DND-41 (cell line): ENCODE data around the gene PRSS16.

Experiments used
- ATAC-seq: fragments of 200-7000 bp; cut with Tn5 transposase; 3 replicates; pipeline ENCODE4 v1.9.1; 2021; ENCODE audit warnings: low read depth; ENCODE audit not compliant: insufficient read depth
- DNase-seq: peaks from one replicate; pipeline ENCODE4 v3.0.0-alpha.2; 2020
- H2AFZ ChIP-seq: 2 replicates; pipeline ENCODE4 v1.6.0; 2012; ENCODE audit warnings: low read depth, low read length
- H3K27ac ChIP-seq: 2 replicates; pipeline ENCODE4 v1.5.1; 2012; ENCODE audit warnings: low read length, inconsistent platforms
- H3K27me3 ChIP-seq: fragments of 200-600 bp; sonication (generic); 2 replicates; pipeline ENCODE4 v1.6.0; 2012; ENCODE audit warnings: low read length, mild to moderate bottlenecking, inconsistent platforms; ENCODE audit not compliant: insufficient read depth, poor library complexity
- H3K36me3 ChIP-seq: 2 replicates; pipeline ENCODE4 v1.5.1; 2012; ENCODE audit warnings: low read length, inconsistent platforms; ENCODE audit not compliant: insufficient read depth
- H3K4me1 ChIP-seq: 2 replicates; pipeline ENCODE4 v1.5.1; 2012; ENCODE audit warnings: mild to moderate bottlenecking, low read length; ENCODE audit not compliant: insufficient read depth
- H3K4me2 ChIP-seq: 2 replicates; pipeline ENCODE4 v1.6.0; 2012; ENCODE audit warnings: mild to moderate bottlenecking, moderate library complexity, low read length, inconsistent platforms; ENCODE audit not compliant: insufficient read depth
- H3K4me3 ChIP-seq, 2 experiments: fragments of 200-600 bp in 1 of 2; shearing (Covaris generic) in 1 of 2; 2 replicates each; pipeline ENCODE4 v1.5.1; 2012 to 2016; ENCODE audit warnings: inconsistent platforms in 2 of 2, low read length in 2 of 2, mild to moderate bottlenecking in 2 of 2, low read depth in 1 of 2, moderate library complexity in 1 of 2
- H3K79me2 ChIP-seq: 2 replicates; pipeline ENCODE4 v1.6.0; 2012; ENCODE audit warnings: low read length, inconsistent platforms; ENCODE audit not compliant: insufficient read depth
- H3K9ac ChIP-seq: 2 replicates; pipeline ENCODE4 v1.6.0; 2012; ENCODE audit warnings: low read depth, mild to moderate bottlenecking, inconsistent platforms, low read length, moderate library complexity
- H3K9me3 ChIP-seq: 2 replicates; pipeline ENCODE4 v1.5.1; 2012; ENCODE audit warnings: low read length, moderate library complexity, mild to moderate bottlenecking, inconsistent platforms; ENCODE audit not compliant: insufficient read depth, severe bottlenecking
- H4K20me1 ChIP-seq: 2 replicates; pipeline ENCODE4 v1.6.0; 2012; ENCODE audit warnings: low read length; ENCODE audit not compliant: insufficient read depth
- EZH2 ChIP-seq: IDR thresholded peaks from 3 replicates; pipeline ENCODE4 v1.6.1; 2012; ENCODE audit warnings: borderline replicate concordance, low read depth, mild to moderate bottlenecking, moderate library complexity, low read length, inconsistent platforms; ENCODE audit not compliant: severe bottlenecking
- TF ChIP-seq, protein P1 (sequence below): IDR thresholded peaks from 2 replicates; pipeline ENCODE4 v1.5.1; 2012; ENCODE audit warnings: borderline replicate concordance, low read length, moderate library complexity, mild to moderate bottlenecking; ENCODE audit not compliant: poor library complexity, severe bottlenecking; ENCODE audit errors: extremely low read depth

PRSS16 gene

DNA sequence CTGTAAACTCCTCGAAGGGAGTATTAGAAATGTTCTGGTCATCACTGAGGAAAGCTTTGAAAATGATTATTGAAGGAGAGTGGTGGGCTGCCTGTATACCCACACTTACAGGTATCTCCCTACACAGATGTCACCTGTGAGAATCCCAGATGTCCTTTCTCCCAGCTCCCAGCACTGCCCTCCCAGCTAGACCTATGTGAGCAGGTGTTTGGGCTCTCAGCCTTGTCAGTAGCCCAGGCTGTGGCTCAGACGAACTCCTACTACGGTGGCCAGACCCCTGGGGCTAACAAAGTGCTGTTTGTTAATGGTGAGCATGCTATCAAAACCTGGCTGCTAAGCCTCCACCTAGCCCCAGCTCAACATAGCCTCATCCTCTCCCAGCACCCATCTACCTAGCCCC lies 7.1 kb downstream of the PRSS16 start:
- ATAC-seq (no peak), DNase-seq (no peak)
- Histone ChIP-seq H3K79me2 (no peaks in the 10 kb centered on the region), H3K4me1 (no peaks in the 10 kb centered on the region), H3K9ac (no peak overlapping the region), H3K4me2 (no peak overlapping the region), H3K9me3 (no peaks in the 10 kb centered on the region), H3K36me3 (no peaks in the 10 kb centered on the region), H4K20me1 (no peaks in the 10 kb centered on the region), H3K27ac (no peak overlapping the region), H2AFZ (no peak overlapping the region), H3K4me3 (no peak overlapping the region), H3K27me3 (peaks cover 10% of the 10 kb centered on the region)
- TF ChIP-seq, protein P1, sequence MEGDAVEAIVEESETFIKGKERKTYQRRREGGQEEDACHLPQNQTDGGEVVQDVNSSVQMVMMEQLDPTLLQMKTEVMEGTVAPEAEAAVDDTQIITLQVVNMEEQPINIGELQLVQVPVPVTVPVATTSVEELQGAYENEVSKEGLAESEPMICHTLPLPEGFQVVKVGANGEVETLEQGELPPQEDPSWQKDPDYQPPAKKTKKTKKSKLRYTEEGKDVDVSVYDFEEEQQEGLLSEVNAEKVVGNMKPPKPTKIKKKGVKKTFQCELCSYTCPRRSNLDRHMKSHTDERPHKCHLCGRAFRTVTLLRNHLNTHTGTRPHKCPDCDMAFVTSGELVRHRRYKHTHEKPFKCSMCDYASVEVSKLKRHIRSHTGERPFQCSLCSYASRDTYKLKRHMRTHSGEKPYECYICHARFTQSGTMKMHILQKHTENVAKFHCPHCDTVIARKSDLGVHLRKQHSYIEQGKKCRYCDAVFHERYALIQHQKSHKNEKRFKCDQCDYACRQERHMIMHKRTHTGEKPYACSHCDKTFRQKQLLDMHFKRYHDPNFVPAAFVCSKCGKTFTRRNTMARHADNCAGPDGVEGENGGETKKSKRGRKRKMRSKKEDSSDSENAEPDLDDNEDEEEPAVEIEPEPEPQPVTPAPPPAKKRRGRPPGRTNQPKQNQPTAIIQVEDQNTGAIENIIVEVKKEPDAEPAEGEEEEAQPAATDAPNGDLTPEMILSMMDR = no peak
- no peak for TF ChIP-seq EZH2

DNA sequence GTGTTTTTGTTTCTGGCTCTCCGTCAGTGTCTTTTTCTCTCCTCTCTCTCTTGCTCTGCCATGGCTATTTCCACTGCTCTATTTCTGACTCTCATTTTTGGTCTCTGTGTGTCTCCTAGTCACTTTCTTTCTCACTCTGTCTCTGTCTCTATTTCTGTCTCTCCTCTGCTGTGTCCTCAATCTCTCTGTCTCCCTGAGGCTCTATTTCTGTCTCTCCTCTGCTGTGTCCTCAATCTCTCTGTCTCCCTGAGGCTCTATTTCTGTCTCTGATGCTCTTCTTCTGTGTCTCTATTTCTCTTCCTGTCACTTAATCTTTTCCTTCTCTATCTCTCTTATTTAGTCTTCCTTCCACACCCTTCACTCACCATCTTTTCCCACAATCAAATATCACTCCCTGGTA lies 8.4 kb downstream of the PRSS16 start:
- Histone ChIP-seq H3K36me3 (no peaks in the 10 kb centered on the region), H3K79me2 (no peaks in the 10 kb centered on the region), H2AFZ (no peak overlapping the region), H4K20me1 (no peaks in the 10 kb centered on the region), H3K4me3 (no peak overlapping the region), H3K9ac (no peak overlapping the region), H3K4me2 (no peak overlapping the region), H3K4me1 (no peaks in the 10 kb centered on the region), H3K9me3 (no peaks in the 10 kb centered on the region), H3K27ac (no peak overlapping the region), H3K27me3 (peaks cover 10% of the 10 kb centered on the region)
- TF ChIP-seq, protein P1 = no peak
- no peak for TF ChIP-seq EZH2
- no peak for ATAC-seq
- DNase-seq = no peak

- H2AFZ ChIP-seq = no peak overlapping the region
- no peak for DNase-seq
- no peaks in the 10 kb centered on the region for H3K9me3 ChIP-seq
- no peak overlapping the region for H3K27ac ChIP-seq
- no peaks in the 10 kb centered on the region for H3K79me2 ChIP-seq
- no peaks in the 10 kb centered on the region for H4K20me1 ChIP-seq
- H3K4me2 ChIP-seq = no peak overlapping the region
- ATAC-seq = no peak
- H3K4me1 ChIP-seq = no peaks in the 10 kb centered on the region
- H3K27me3 ChIP-seq = no peaks in the 10 kb centered on the region
- no peaks in the 10 kb centered on the region for H3K36me3 ChIP-seq
- TF ChIP-seq EZH2 = no peak
- TF ChIP-seq, protein P1 = no peak
- H3K4me3 ChIP-seq = no peak overlapping the region
- H3K9ac ChIP-seq = no peak overlapping the region
Measured at GRCh38 chr6:27260369-27260768, 12.9 kb downstream of the PRSS16 start.

- Histone ChIP-seq H3K4me3 (no peak overlapping the region), H2AFZ (no peak overlapping the region), H3K9ac (no peak overlapping the region)
Measured at GRCh38 chr6:27260836-27261375, 13.4 kb downstream of the PRSS16 start.

More at GRCh38 chr6:27260836-27261375, 13.4 kb downstream of the PRSS16 start:
- H4K20me1 ChIP-seq = no peaks in the 10 kb centered on the region
- no peaks in the 10 kb centered on the region for H3K9me3 ChIP-seq
- H3K79me2 ChIP-seq = no peaks in the 10 kb centered on the region
- TF ChIP-seq, protein P1 = no peak
- H3K4me1 ChIP-seq = no peaks in the 10 kb centered on the region
- DNase-seq (no peak), ATAC-seq (no peak)
- H3K27me3 ChIP-seq = no peaks in the 10 kb centered on the region
- no peak overlapping the region for H3K27ac ChIP-seq
- no peaks in the 10 kb centered on the region for H3K36me3 ChIP-seq
- H3K4me2 ChIP-seq = no peak overlapping the region
